Measurements from ENCODE around the gene ASCL4. TPM values are rescaled to one million over a fixed set of nuclear protein-coding genes. Genes with fewer than 3 reads are reported as not detected.

The ASCL4 gene
- total RNA-seq, 6 experiments from 2014 or later: not detected

DNA sequence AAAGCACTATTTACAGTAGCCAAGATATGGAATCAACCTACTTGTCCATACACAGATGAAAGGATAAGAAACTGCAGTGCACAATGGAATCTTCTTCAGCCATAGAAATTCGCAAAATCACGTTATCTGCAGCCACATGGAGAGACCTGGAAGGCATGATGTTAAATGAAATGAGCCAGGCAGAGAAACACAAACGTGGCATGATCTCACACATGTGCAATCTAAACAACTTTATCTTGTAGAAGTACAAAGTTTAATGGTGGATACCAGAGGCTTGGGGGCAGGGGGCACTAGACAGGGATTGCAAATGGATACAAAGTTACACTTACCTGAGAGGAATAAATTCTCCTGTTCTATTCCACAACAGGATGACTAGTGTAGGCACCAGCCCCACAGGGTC, 24.1 kb downstream of the ASCL4 start:
- WGBS (ENCODE audit: insufficient coverage, low coverage, low lambda C conversion rate, missing lambda C conversion rate): 23% methylated on average over 3 of the region's 3 CpGs
- DNase-seq (no peak), ATAC-seq (no peak)
- Histone ChIP-seq H3K27me3 (no peaks in the 10 kb centered on the region), H3K36me3 (no peaks in the 10 kb centered on the region), H3K4me3 (no peak overlapping the region), H3K27ac (no peak overlapping the region), H3K4me1 (no peaks in the 10 kb centered on the region), H3K9me3 (no peaks in the 10 kb centered on the region)
- intact Hi-C loops (cut with DNase I): no loop called here
- TF ChIP-seq, protein P1, sequence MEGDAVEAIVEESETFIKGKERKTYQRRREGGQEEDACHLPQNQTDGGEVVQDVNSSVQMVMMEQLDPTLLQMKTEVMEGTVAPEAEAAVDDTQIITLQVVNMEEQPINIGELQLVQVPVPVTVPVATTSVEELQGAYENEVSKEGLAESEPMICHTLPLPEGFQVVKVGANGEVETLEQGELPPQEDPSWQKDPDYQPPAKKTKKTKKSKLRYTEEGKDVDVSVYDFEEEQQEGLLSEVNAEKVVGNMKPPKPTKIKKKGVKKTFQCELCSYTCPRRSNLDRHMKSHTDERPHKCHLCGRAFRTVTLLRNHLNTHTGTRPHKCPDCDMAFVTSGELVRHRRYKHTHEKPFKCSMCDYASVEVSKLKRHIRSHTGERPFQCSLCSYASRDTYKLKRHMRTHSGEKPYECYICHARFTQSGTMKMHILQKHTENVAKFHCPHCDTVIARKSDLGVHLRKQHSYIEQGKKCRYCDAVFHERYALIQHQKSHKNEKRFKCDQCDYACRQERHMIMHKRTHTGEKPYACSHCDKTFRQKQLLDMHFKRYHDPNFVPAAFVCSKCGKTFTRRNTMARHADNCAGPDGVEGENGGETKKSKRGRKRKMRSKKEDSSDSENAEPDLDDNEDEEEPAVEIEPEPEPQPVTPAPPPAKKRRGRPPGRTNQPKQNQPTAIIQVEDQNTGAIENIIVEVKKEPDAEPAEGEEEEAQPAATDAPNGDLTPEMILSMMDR (IDR thresholded peaks at IDR 0.05): no peak
- TF ChIP-seq POLR2A (IDR thresholded peaks at IDR 0.05): no peak

DNA sequence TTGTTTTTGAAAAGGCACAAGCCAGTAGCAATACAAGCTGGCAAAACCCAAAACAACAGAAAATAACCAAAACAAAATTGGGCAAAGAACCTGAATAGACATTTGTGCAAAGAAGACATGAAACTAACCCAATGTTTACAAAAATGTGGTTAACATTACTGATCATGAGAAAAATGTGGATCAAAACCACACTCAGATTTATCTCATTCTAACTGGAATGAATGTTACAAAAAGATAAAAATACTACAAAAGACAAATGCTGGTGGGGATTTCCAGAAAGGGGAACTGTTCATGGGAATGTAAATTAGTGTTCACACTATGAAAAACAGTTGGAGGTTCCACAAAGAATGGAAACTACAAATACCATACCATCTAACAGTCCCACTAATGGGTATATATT, 26.6 kb downstream of the ASCL4 start:
- no peak overlapping the region for H3K27ac ChIP-seq
- TF ChIP-seq, protein P1 (IDR thresholded peaks at IDR 0.05): no peak
- no peak for TF ChIP-seq POLR2A (IDR thresholded peaks at IDR 0.05)
- DNase-seq: no peak
- intact Hi-C loops (cut with DNase I): no loop called here
- H3K36me3 ChIP-seq: no peaks in the 10 kb centered on the region
- H3K4me1 ChIP-seq: no peaks in the 10 kb centered on the region
- no peak overlapping the region for H3K4me3 ChIP-seq
- no peak for ATAC-seq
- no peaks in the 10 kb centered on the region for H3K27me3 ChIP-seq
- H3K9me3 ChIP-seq: no peaks in the 10 kb centered on the region

DNA sequence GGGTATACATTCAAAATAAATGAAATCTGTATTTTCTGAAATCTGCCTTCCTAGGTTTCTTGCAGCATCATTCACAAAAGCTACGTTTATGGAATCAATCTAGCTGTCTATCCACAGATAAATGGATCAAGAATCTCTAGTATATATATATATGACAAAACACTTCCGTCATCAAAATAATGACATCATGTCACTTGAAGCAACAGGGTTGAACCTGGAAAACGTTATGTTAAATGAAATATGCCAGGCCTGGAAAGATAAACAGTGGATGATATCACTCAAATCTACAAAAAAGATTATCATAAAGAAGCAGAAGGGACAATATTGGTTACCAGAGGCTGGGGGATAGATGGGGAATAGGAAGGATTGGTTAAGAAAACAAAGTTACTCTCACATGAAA, 28.6 kb downstream of the ASCL4 start:
- Histone ChIP-seq H3K27me3 (no peaks in the 10 kb centered on the region), H3K36me3 (no peaks in the 10 kb centered on the region), H3K4me3 (no peak overlapping the region), H3K4me1 (no peaks in the 10 kb centered on the region), H3K27ac (no peak overlapping the region), H3K9me3 (no peaks in the 10 kb centered on the region)
- WGBS (ENCODE audit: insufficient coverage, low coverage, low lambda C conversion rate, missing lambda C conversion rate): 42% methylated on average over 3 of the region's 3 CpGs
- no peak for ATAC-seq
- no peak for DNase-seq
- TF ChIP-seq, protein P1 (IDR thresholded peaks at IDR 0.05): no peak
- TF ChIP-seq POLR2A (IDR thresholded peaks at IDR 0.05): no peak
- intact Hi-C loops (cut with DNase I): no loop called here

DNA sequence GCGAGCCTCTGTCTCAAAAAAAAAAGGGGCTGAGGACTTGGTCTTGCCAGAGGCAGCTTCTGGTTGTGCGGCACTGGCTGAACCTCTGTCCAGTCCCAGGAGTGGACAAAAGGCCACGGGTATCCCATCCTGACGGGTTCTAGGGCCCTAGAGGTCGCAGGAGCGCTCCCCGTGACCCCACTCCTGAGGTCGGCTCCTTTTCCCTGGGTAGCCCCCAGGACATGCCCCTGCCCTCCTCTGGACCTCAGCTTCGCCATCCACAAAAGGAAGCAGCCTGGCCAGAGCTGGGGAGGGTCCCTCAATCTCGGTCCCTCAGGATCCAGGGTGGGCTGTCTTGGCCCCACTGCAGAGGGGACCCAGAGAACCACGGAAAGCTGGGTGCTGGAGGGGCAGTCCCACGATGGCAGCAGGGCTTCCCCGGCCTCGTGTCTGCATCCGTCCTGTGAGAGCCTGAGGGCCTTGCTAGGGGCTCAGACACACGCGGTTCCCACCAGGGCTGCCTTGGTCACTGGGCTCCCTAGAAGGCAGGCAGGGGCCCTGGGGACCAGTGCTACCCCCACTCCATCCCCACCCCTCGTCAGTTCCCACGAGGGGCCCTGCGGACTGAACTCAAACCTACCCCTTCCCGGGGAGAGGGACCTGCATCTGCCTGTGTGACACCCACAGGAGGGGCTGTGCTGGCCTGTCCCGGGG, 31.1 kb downstream of the ASCL4 start:
- peak in 2 of 4 donors; percentile 10 to 40 for ATAC-seq
- intact Hi-C loops (cut with DNase I): no loop called here
- no peak for DNase-seq
- WGBS (ENCODE audit: insufficient coverage, low coverage, low lambda C conversion rate, missing lambda C conversion rate): 65% methylated on average over 4 of the region's 22 CpGs
- Histone ChIP-seq H3K27ac (no peak overlapping the region), H3K4me1 (no peaks in the 10 kb centered on the region), H3K36me3 (no peaks in the 10 kb centered on the region), H3K9me3 (no peaks in the 10 kb centered on the region), H3K27me3 (no peaks in the 10 kb centered on the region), H3K4me3 (no peak overlapping the region)
- TF ChIP-seq POLR2A (IDR thresholded peaks at IDR 0.05): no peak
- TF ChIP-seq, protein P1 (IDR thresholded peaks at IDR 0.05): no peak

Measured in right lobe of liver (tissue), 6 donors.